Breast epithelium (tissue), 3 donors: ENCODE results near the gene LIMD2.

ENCODE experiments used
- CTCF ChIP-seq, 3 donors: fragments of 450-650 bp; IDR thresholded peaks; one replicate each; pipeline ENCODE4 v1.5.1; 2016 to 2017; ENCODE audit warnings: antibody characterized with exemption in 3 of 3, mild to moderate bottlenecking in 3 of 3, moderate library complexity in 3 of 3
- POLR2A ChIP-seq: fragments of 450-650 bp; IDR thresholded peaks from one replicate; pipeline ENCODE4 v1.6.1; 2016; ENCODE audit warnings: antibody characterized with exemption, mild to moderate bottlenecking, moderate library complexity
- POLR2AphosphoS5 ChIP-seq, 3 donors: sonication (generic); formaldehyde crosslinking; IDR thresholded peaks; one replicate each; pipeline ENCODE4 v1.6.1; 2017; ENCODE audit warnings: antibody characterized with exemption in 3 of 3

- TF ChIP-seq CTCF (IDR thresholded peaks at IDR 0.05), result no peak
- TF ChIP-seq POLR2AphosphoS5 (IDR thresholded peaks at IDR 0.05), result no peak
- TF ChIP-seq POLR2A, result no peak
Measured at GRCh38 chr17:63703029-63703428, 3.1 kb upstream of the LIMD2 start.
